Panc1 (cell line): Measurements from ENCODE around the gene CD58. TPM values are rescaled to one million over a fixed set of nuclear protein-coding genes. Genes with fewer than 3 reads are reported as not detected.

ENCODE experiments used
- ATAC-seq: fragments of 200-7000 bp; cut with Tn5 transposase; 2 replicates; pipeline ENCODE4 v1.9.1; 2020; ENCODE audit warnings: mild to moderate bottlenecking, moderate library complexity
- BruUV-seq: library from RNA; stranded (reverse); fragments of 400-500 nt; replicated peaks from 2 replicates; lab custom pipeline; 2021; lab: Mats Ljungman, UMichigan
- CTCF ChIA-PET: fragments of 300-600 bp; sonication (Branson Sonifier 250); formaldehyde crosslinking; loops from one replicate; lab custom pipeline; 2022; ENCODE audit warnings: antibody characterized with exemption; lab: Charles Lee
- POLR2A ChIA-PET: fragments of 300-600 bp; sonication (Branson Sonifier 250); formaldehyde crosslinking; loops from one replicate; lab custom pipeline; 2022; ENCODE audit warnings: antibody characterized with exemption; lab: Charles Lee
- DNase-seq: peaks from one replicate; pipeline ENCODE4 v3.0.0-alpha.2; 2010; ENCODE audit warnings: low read depth, low spot score
- H3K27ac ChIP-seq: 2 replicates; pipeline ENCODE4 v1.5.1; 2011; ENCODE audit warnings: mild to moderate bottlenecking, low read length, inconsistent platforms
- H3K27me3 ChIP-seq: fragments of 200-500 bp; sonication (Bioruptor generic); 2 replicates; pipeline ENCODE4 v1.6.0; 2014; ENCODE audit warnings: low read length, inconsistent platforms; ENCODE audit not compliant: control insufficient read depth, insufficient read depth
- H3K36me3 ChIP-seq: fragments of 200-500 bp; sonication (Bioruptor generic); 2 replicates; pipeline ENCODE4 v1.5.1; 2014; ENCODE audit warnings: inconsistent platforms, mild to moderate bottlenecking, low read length, moderate library complexity; ENCODE audit not compliant: control insufficient read depth, insufficient read depth
- H3K4me1 ChIP-seq: 2 replicates; pipeline ENCODE4 v1.5.1; 2011; ENCODE audit warnings: inconsistent platforms, mild to moderate bottlenecking, low read length, moderate library complexity; ENCODE audit not compliant: control insufficient read depth, insufficient read depth
- H3K4me3 ChIP-seq, 2 experiments: 2 replicates each; pipeline ENCODE4 v1.5.1; 2011 to 2012; ENCODE audit warnings: low read depth in 2 of 2, low read length in 2 of 2, mild to moderate bottlenecking in 2 of 2, inconsistent platforms in 1 of 2, moderate library complexity in 1 of 2
- H3K9me3 ChIP-seq: fragments of 200-500 bp; sonication (Bioruptor generic); 2 replicates; pipeline ENCODE4 v1.5.1; 2014; ENCODE audit warnings: low read depth, mild to moderate bottlenecking, inconsistent platforms, low read length, moderate library complexity; ENCODE audit not compliant: control insufficient read depth, insufficient read depth
- POLR2AphosphoS5 ChIP-seq: IDR thresholded peaks from 2 replicates; pipeline ENCODE4 v1.6.1; 2012; ENCODE audit warnings: mild to moderate bottlenecking, low read depth, low read length, moderate library complexity
- REST ChIP-seq, 2 experiments: IDR thresholded peaks; 2 replicates each; pipeline ENCODE4 v1.6.1; 2011 to 2012; ENCODE audit warnings: low read depth in 2 of 2, control low read depth in 1 of 2, low read length in 1 of 2, mild to moderate bottlenecking in 1 of 2, moderate library complexity in 1 of 2; ENCODE audit not compliant: insufficient read depth in 1 of 2
- SIN3A ChIP-seq: IDR thresholded peaks from 2 replicates; pipeline ENCODE4 v1.6.1; 2012; ENCODE audit warnings: low read depth, mild to moderate bottlenecking, low read length, moderate library complexity, borderline replicate concordance; ENCODE audit not compliant: insufficient read depth
- TCF7L2 ChIP-seq: IDR thresholded peaks from 2 replicates; pipeline ENCODE4 v1.6.1; 2011; ENCODE audit warnings: mild to moderate bottlenecking, low read depth, low read length, inconsistent platforms
- in situ Hi-C: cut with HindIII; loops from 2 replicates; pipeline ENCODE4 v1.10.0; 2016; ENCODE audit warnings: low sequenced_read_pairs, low pct_unique_long_range_greater_than_20kb
- intact Hi-C: fragments of 100-400 bp; cut with micrococcal nuclease; formaldehyde crosslinking; loops from one replicate; pipeline ENCODE4 v1.10.0; 2022; ENCODE audit not compliant: unreplicated experiment
- total RNA-seq: library from RNA; stranded (reverse); gene quantifications from one replicate; pipeline ENCODE4 v1.2.1, GENCODE V29; 2021; ENCODE audit not compliant: unreplicated experiment
- TF ChIP-seq, protein P1 (sequence below): fragments of 450-650 bp; IDR thresholded peaks from 2 replicates; pipeline ENCODE4 v1.5.1; 2017; ENCODE audit warnings: mild to moderate bottlenecking

Gene CD58
- total RNA-seq, 1 experiment from 2014 or later = 12.6 TPM

DNA sequence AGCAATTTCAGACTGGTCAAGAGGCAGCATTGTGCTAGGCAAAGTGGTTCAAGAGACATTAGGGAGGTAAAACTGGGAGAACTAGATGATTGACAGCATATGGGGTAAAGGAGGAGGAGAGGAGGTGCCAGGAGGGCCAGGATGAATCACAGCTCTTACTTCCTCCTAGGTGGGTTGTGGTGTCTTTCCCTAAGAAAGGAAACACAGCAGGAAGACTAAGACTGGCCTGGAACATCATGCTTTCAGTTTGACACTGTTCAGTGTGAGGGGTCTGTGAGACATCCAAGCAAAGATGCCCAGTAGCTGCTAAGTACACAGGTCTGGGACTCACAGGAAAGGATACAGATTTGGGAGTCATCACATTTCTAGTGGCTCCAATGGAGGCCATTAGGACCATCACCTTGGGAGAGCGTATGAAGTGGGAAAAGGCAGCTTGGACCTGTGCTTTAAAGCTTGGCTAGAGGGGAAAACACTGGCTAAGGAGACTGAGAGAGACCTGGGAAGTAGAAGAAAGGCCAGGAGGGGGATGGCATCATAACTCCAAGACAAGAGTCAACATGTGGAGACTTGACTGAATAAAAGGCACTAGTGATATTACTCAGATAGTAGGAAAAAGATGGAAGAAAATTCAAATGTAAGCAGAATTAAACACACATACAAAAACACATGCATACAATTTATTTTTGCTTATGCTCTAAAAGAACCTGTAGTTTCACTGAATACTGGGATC lies 17.3 kb downstream of the CD58 start:
- Histone ChIP-seq H3K27me3 (no peaks in the 10 kb centered on the region), H3K36me3 (no peaks in the 10 kb centered on the region), H3K9me3 (no peaks in the 10 kb centered on the region), H3K4me3 (no peak overlapping the region), H3K4me1 (no peaks in the 10 kb centered on the region; the same call in 1 of the 2 replicates), H3K27ac (no peak overlapping the region)
- BruUV-seq = no TSS peak
- no peak for TF ChIP-seq SIN3A
- no peak for TF ChIP-seq TCF7L2
- no peak for TF ChIP-seq REST (IDR thresholded peaks at IDR 0.05; ENCODE audit: insufficient read depth in 1 of 2, low read depth in 2 of 2, low read length in 1 of 2)
- TF ChIP-seq, protein P1, sequence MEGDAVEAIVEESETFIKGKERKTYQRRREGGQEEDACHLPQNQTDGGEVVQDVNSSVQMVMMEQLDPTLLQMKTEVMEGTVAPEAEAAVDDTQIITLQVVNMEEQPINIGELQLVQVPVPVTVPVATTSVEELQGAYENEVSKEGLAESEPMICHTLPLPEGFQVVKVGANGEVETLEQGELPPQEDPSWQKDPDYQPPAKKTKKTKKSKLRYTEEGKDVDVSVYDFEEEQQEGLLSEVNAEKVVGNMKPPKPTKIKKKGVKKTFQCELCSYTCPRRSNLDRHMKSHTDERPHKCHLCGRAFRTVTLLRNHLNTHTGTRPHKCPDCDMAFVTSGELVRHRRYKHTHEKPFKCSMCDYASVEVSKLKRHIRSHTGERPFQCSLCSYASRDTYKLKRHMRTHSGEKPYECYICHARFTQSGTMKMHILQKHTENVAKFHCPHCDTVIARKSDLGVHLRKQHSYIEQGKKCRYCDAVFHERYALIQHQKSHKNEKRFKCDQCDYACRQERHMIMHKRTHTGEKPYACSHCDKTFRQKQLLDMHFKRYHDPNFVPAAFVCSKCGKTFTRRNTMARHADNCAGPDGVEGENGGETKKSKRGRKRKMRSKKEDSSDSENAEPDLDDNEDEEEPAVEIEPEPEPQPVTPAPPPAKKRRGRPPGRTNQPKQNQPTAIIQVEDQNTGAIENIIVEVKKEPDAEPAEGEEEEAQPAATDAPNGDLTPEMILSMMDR = no peak
- TF ChIP-seq POLR2AphosphoS5 = no peak
- intact Hi-C loops = no loop called here
- in situ Hi-C loops = no loop called here
- ChIA-PET CTCF (no interaction called here), POLR2A (no interaction called here)
- DNase-seq (no peak), ATAC-seq (no peak)

DNA sequence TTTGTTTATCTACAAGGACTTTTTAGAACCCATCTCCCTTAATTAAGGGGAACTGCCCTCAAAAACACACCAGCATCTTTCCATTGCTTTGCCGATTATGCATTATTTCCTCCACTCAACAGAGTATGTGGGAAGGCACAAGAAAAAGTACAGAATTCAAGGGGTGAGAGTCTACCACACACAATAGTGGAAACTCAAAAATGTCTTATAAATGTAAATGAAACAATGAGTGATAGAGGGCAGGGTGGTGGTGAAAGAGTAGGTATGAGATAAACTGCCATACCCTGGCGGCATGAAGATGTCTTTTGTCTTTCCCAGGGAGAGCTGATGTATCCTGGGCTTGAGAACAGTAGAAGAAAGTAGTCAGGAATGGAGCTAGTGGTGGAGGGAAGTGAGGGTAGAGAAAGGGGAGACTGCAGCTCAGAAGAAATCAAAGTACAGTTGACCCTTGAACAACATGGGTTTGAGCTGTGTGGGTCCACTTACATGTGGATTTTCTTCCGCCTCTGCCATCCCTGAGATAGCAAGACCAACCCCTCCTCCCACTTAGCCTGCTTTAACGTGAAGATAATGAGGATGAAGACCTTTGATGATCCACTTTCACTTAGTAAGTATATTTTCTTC lies 24.4 kb downstream of the CD58 start:
- DNase-seq = no peak
- ChIA-PET CTCF (no interaction called here), POLR2A (no interaction called here)
- no peak for ATAC-seq
- no peak for TF ChIP-seq TCF7L2
- no peak for TF ChIP-seq REST (IDR thresholded peaks at IDR 0.05; ENCODE audit: insufficient read depth in 1 of 2, low read depth in 2 of 2, low read length in 1 of 2)
- no peak for TF ChIP-seq SIN3A
- TF ChIP-seq, protein P1 = no peak
- no peak for TF ChIP-seq POLR2AphosphoS5
- BruUV-seq = no TSS peak
- H3K27me3 ChIP-seq = no peaks in the 10 kb centered on the region
- in situ Hi-C loops (no loop called here), intact Hi-C loops (no loop called here)
- H3K4me3 ChIP-seq = no peak overlapping the region
- no peaks in the 10 kb centered on the region for H3K9me3 ChIP-seq
- H3K4me1 ChIP-seq = no peaks in the 10 kb centered on the region
- no peak overlapping the region for H3K27ac ChIP-seq
- no peaks in the 10 kb centered on the region; the same call in 1 of the 2 replicates for H3K36me3 ChIP-seq
